Nephron (organoid): ENCODE data around the gene ERO1B.

Source experiments
- H3K27ac Mint-ChIP-seq, 3 experiments: 2 replicates each; pipeline ENCODE4 v1.8.0; 2020; ENCODE audit warnings: mixed read lengths in 3 of 3, mild to moderate bottlenecking in 2 of 3, moderate library complexity in 1 of 3
- H3K27me3 Mint-ChIP-seq: 2 replicates; pipeline ENCODE4 v1.8.0; 2021; ENCODE audit warnings: low read depth, mild to moderate bottlenecking, moderate library complexity, mixed read lengths
- H3K36me3 Mint-ChIP-seq: 2 replicates; pipeline ENCODE4 v1.8.0; 2020; ENCODE audit warnings: low read depth, mixed read lengths
- H3K4me1 Mint-ChIP-seq: 2 replicates; pipeline ENCODE4 v1.8.0; 2020; ENCODE audit warnings: mixed read lengths
- H3K4me3 Mint-ChIP-seq, 3 experiments: 2 replicates each; pipeline ENCODE4 v1.8.0; 2020; ENCODE audit warnings: mild to moderate bottlenecking in 3 of 3, mixed read lengths in 3 of 3, moderate library complexity in 2 of 3
- H3K9me3 Mint-ChIP-seq: 2 replicates; pipeline ENCODE4 v1.8.0; 2020; ENCODE audit warnings: mixed read lengths
- CTCF ChIP-seq, 3 experiments: fragments of 200-600 bp; sonication (generic); IDR thresholded peaks; one replicate each; pipeline ENCODE4 v1.5.0; 2021; ENCODE audit warnings: antibody characterized with exemption in 3 of 3; ENCODE audit not compliant: unreplicated experiment in 3 of 3

The ERO1B gene

GRCh38 chr1:236167154-236167553, 114.6 kb downstream of the ERO1B start:
- Mint-ChIP-seq H3K4me1 (peaks cover 2% of the 10 kb centered on the region), H3K36me3 (peaks cover 43% of the 10 kb centered on the region), H3K27ac (no peak overlapping the region), H3K27me3 (no peaks in the 10 kb centered on the region), H3K4me3 (no peak overlapping the region), H3K9me3 (peaks cover 15% of the 10 kb centered on the region)
- no peak for TF ChIP-seq CTCF (IDR thresholded peaks at IDR 0.05; ENCODE audit: unreplicated experiment in 3 of 3)

- Mint-ChIP-seq H3K4me1 (no peaks in the 10 kb centered on the region), H3K4me3 (no peak overlapping the region), H3K36me3 (peaks cover 55% of the 10 kb centered on the region), H3K9me3 (peaks cover 21% of the 10 kb centered on the region), H3K27me3 (no peaks in the 10 kb centered on the region), H3K27ac (no peak overlapping the region)
- TF ChIP-seq CTCF (IDR thresholded peaks at IDR 0.05; ENCODE audit: unreplicated experiment in 3 of 3): no peak
These were observed 115.7 kb downstream of the ERO1B start for GRCh38 chr1:236166041-236166440.
